ENCODE data around the gene SMCHD1.

SMCHD1 gene

GRCh38 chr18:2636126-2636631 is 19.3 kb upstream of the SMCHD1 start:
- Histone ChIP-seq H3K4me3 (ENCODE audit: low read length) (no peak overlapping the region), H3K4me1 (ENCODE audit: control insufficient read depth, insufficient read depth, low read length) (no peaks in the 10 kb centered on the region), H3K27me3 (replicated peaks; ENCODE audit: control insufficient read depth, insufficient read depth, low read length) (no peaks in the 10 kb centered on the region), H3K36me3 (ENCODE audit: control insufficient read depth, insufficient read depth, low read length, severe bottlenecking) (no peaks in the 10 kb centered on the region), H3K9ac (ENCODE audit: low read length) (no peak overlapping the region), H3K9me3 (ENCODE audit: control insufficient read depth, low read length) (peaks cover 7% of the 10 kb centered on the region)
- DNase-seq (ENCODE audit: low read depth): no peak

- DNase-seq (ENCODE audit: low read depth): peak; percentile 35
- peak overlapping the region; percentile 72 for H3K4me3 ChIP-seq (ENCODE audit: low read length)
Measured at GRCh38 chr18:2641638-2642037, 13.9 kb upstream of the SMCHD1 start.

GRCh38 chr18:2642771-2643170 is 12.8 kb upstream of the SMCHD1 start:
- no peak overlapping the region for H3K4me3 ChIP-seq (ENCODE audit: low read length)
- no peaks in the 10 kb centered on the region for H3K9me3 ChIP-seq (ENCODE audit: control insufficient read depth, low read length)
- no peak overlapping the region for H3K9ac ChIP-seq (ENCODE audit: low read length)
- DNase-seq (ENCODE audit: low read depth): no peak
- H3K4me1 ChIP-seq (ENCODE audit: control insufficient read depth, insufficient read depth, low read length): peaks cover 2% of the 10 kb centered on the region
- no peaks in the 10 kb centered on the region for H3K36me3 ChIP-seq (ENCODE audit: control insufficient read depth, insufficient read depth, low read length, severe bottlenecking)
- H3K27me3 ChIP-seq (replicated peaks; ENCODE audit: control insufficient read depth, insufficient read depth, low read length): no peaks in the 10 kb centered on the region

More at GRCh38 chr18:2641638-2642037, 13.9 kb upstream of the SMCHD1 start:
- Histone ChIP-seq H3K27me3 (replicated peaks; ENCODE audit: control insufficient read depth, insufficient read depth, low read length) (no peaks in the 10 kb centered on the region), H3K36me3 (ENCODE audit: control insufficient read depth, insufficient read depth, low read length, severe bottlenecking) (no peaks in the 10 kb centered on the region), H3K4me1 (ENCODE audit: control insufficient read depth, insufficient read depth, low read length) (peaks cover 2% of the 10 kb centered on the region), H3K9me3 (ENCODE audit: control insufficient read depth, low read length) (no peaks in the 10 kb centered on the region), H3K9ac (ENCODE audit: low read length) (peak overlapping the region; percentile 70)

GRCh38 chr18:2644535-2644934 is 11.0 kb upstream of the SMCHD1 start:
- Histone ChIP-seq H3K4me1 (ENCODE audit: control insufficient read depth, insufficient read depth, low read length) (peaks cover 2% of the 10 kb centered on the region), H3K27me3 (replicated peaks; ENCODE audit: control insufficient read depth, insufficient read depth, low read length) (no peaks in the 10 kb centered on the region), H3K36me3 (ENCODE audit: control insufficient read depth, insufficient read depth, low read length, severe bottlenecking) (no peaks in the 10 kb centered on the region), H3K9me3 (ENCODE audit: control insufficient read depth, low read length) (no peaks in the 10 kb centered on the region), H3K9ac (ENCODE audit: low read length) (no peak overlapping the region), H3K4me3 (ENCODE audit: low read length) (no peak overlapping the region)
- DNase-seq (ENCODE audit: low read depth): no peak

GRCh38 chr18:2651981-2652380 is 3.5 kb upstream of the SMCHD1 start:
- peak; percentile 90 for DNase-seq (ENCODE audit: low read depth)
- Histone ChIP-seq H3K27me3 (replicated peaks; ENCODE audit: control insufficient read depth, insufficient read depth, low read length) (no peaks in the 10 kb centered on the region), H3K4me1 (ENCODE audit: control insufficient read depth, insufficient read depth, low read length) (no peaks in the 10 kb centered on the region), H3K36me3 (ENCODE audit: control insufficient read depth, insufficient read depth, low read length, severe bottlenecking) (no peaks in the 10 kb centered on the region), H3K9ac (ENCODE audit: low read length) (no peak overlapping the region), H3K9me3 (ENCODE audit: control insufficient read depth, low read length) (no peaks in the 10 kb centered on the region), H3K4me3 (ENCODE audit: low read length) (no peak overlapping the region)

GRCh38 chr18:2653467-2653866 is 2.1 kb upstream of the SMCHD1 start:
- peaks cover 14% of the 10 kb centered on the region for H3K4me1 ChIP-seq (ENCODE audit: control insufficient read depth, insufficient read depth, low read length)
- no peak overlapping the region for H3K4me3 ChIP-seq (ENCODE audit: low read length)
- no peaks in the 10 kb centered on the region for H3K9me3 ChIP-seq (ENCODE audit: control insufficient read depth, low read length)
- no peak for DNase-seq (ENCODE audit: low read depth)
- H3K36me3 ChIP-seq (ENCODE audit: control insufficient read depth, insufficient read depth, low read length, severe bottlenecking): no peaks in the 10 kb centered on the region
- no peak overlapping the region for H3K9ac ChIP-seq (ENCODE audit: low read length)
- no peaks in the 10 kb centered on the region for H3K27me3 ChIP-seq (replicated peaks; ENCODE audit: control insufficient read depth, insufficient read depth, low read length)

- Histone ChIP-seq H3K4me1 (ENCODE audit: control insufficient read depth, insufficient read depth, low read length) (peaks cover 18% of the 10 kb centered on the region), H3K9me3 (ENCODE audit: control insufficient read depth, low read length) (no peaks in the 10 kb centered on the region), H3K36me3 (ENCODE audit: control insufficient read depth, insufficient read depth, low read length, severe bottlenecking) (no peaks in the 10 kb centered on the region), H3K27me3 (replicated peaks; ENCODE audit: control insufficient read depth, insufficient read depth, low read length) (no peaks in the 10 kb centered on the region), H3K4me3 (ENCODE audit: low read length) (peak overlapping the region; percentile 98), H3K9ac (ENCODE audit: low read length) (peak overlapping the region; percentile 95)
- DNase-seq (ENCODE audit: low read depth): peak; percentile 19
Measured at GRCh38 chr18:2654169-2654927, 1.2 kb upstream of the SMCHD1 start.

GRCh38 chr18:2654928-2655177 is 673 bp upstream of the SMCHD1 start:
- Histone ChIP-seq H3K4me1 (ENCODE audit: control insufficient read depth, insufficient read depth, low read length) (peaks cover 19% of the 10 kb centered on the region), H3K9me3 (ENCODE audit: control insufficient read depth, low read length) (no peaks in the 10 kb centered on the region), H3K36me3 (ENCODE audit: control insufficient read depth, insufficient read depth, low read length, severe bottlenecking) (no peaks in the 10 kb centered on the region), H3K4me3 (ENCODE audit: low read length) (peak overlapping the region; percentile 98), H3K27me3 (replicated peaks; ENCODE audit: control insufficient read depth, insufficient read depth, low read length) (no peaks in the 10 kb centered on the region), H3K9ac (ENCODE audit: low read length) (peak overlapping the region; percentile 95)
- DNase-seq (ENCODE audit: low read depth): peak; percentile 72

GRCh38 chr18:2655954-2656236 is 369 bp downstream of the SMCHD1 start:
- H3K36me3 ChIP-seq (ENCODE audit: control insufficient read depth, insufficient read depth, low read length, severe bottlenecking): no peaks in the 10 kb centered on the region
- peak overlapping the region; percentile 98 for H3K4me3 ChIP-seq (ENCODE audit: low read length)
- H3K4me1 ChIP-seq (ENCODE audit: control insufficient read depth, insufficient read depth, low read length): peaks cover 19% of the 10 kb centered on the region
- no peak for DNase-seq (ENCODE audit: low read depth)
- peak overlapping the region; percentile 95 for H3K9ac ChIP-seq (ENCODE audit: low read length)
- no peaks in the 10 kb centered on the region for H3K27me3 ChIP-seq (replicated peaks; ENCODE audit: control insufficient read depth, insufficient read depth, low read length)
- H3K9me3 ChIP-seq (ENCODE audit: control insufficient read depth, low read length): no peaks in the 10 kb centered on the region

GRCh38 chr18:2656237-2656980 is 883 bp downstream of the SMCHD1 start:
- peak; percentile 74 for DNase-seq (ENCODE audit: low read depth)
- no peaks in the 10 kb centered on the region for H3K27me3 ChIP-seq (replicated peaks; ENCODE audit: control insufficient read depth, insufficient read depth, low read length)

GRCh38 chr18:2656981-2657512 is 1.5 kb downstream of the SMCHD1 start:
- peak; percentile 31 for DNase-seq (ENCODE audit: low read depth)
- H3K4me1 ChIP-seq (ENCODE audit: control insufficient read depth, insufficient read depth, low read length): peaks cover 19% of the 10 kb centered on the region
- H3K9ac ChIP-seq (ENCODE audit: low read length): peak overlapping the region; percentile 95
- H3K9me3 ChIP-seq (ENCODE audit: control insufficient read depth, low read length): no peaks in the 10 kb centered on the region
- H3K27me3 ChIP-seq (replicated peaks; ENCODE audit: control insufficient read depth, insufficient read depth, low read length): no peaks in the 10 kb centered on the region
- no peaks in the 10 kb centered on the region for H3K36me3 ChIP-seq (ENCODE audit: control insufficient read depth, insufficient read depth, low read length, severe bottlenecking)
- H3K4me3 ChIP-seq (ENCODE audit: low read length): peak overlapping the region; percentile 98

More at GRCh38 chr18:2656237-2656980, 883 bp downstream of the SMCHD1 start:
- Histone ChIP-seq H3K4me3 (ENCODE audit: low read length) (peak overlapping the region; percentile 98), H3K4me1 (ENCODE audit: control insufficient read depth, insufficient read depth, low read length) (peaks cover 19% of the 10 kb centered on the region), H3K9ac (ENCODE audit: low read length) (peak overlapping the region; percentile 95), H3K36me3 (ENCODE audit: control insufficient read depth, insufficient read depth, low read length, severe bottlenecking) (no peaks in the 10 kb centered on the region), H3K9me3 (ENCODE audit: control insufficient read depth, low read length) (no peaks in the 10 kb centered on the region)

Measured in adipocyte (in vitro differentiated cells).